Kidney epithelial cell (primary cell): ENCODE results near the gene KCNMA1. TPM values are rescaled to one million over a fixed set of nuclear protein-coding genes. Genes with fewer than 3 reads are reported as not detected.

ENCODE experiments used
- DNase-seq: peaks from one replicate; pipeline ENCODE4 v3.0.0-alpha.2; 2010; ENCODE audit warnings: low read depth
- H3K27me3 ChIP-seq: 2 replicates; pipeline ENCODE4 v1.6.0; 2011; ENCODE audit warnings: low read length; ENCODE audit not compliant: control insufficient read depth, insufficient read depth
- H3K36me3 ChIP-seq: 2 replicates; pipeline ENCODE4 v1.5.1; 2011; ENCODE audit warnings: low read length; ENCODE audit not compliant: control insufficient read depth, insufficient read depth
- H3K4me3 ChIP-seq: 2 replicates; pipeline ENCODE4 v1.5.1; 2011; ENCODE audit warnings: low read depth, mild to moderate bottlenecking, control low read depth, low read length
- CTCF ChIP-seq: IDR thresholded peaks from 2 replicates; pipeline ENCODE4 v1.5.1; 2011; ENCODE audit warnings: mild to moderate bottlenecking, moderate library complexity, low read length, control low read depth, inconsistent platforms; ENCODE audit not compliant: insufficient read depth, poor library complexity, severe bottlenecking
- total RNA-seq: library from RNA; depleted of rRNA; stranded (reverse); fragments of >200 nt; gene quantifications from 2 replicates; pipeline ENCODE4 v1.2.3, GENCODE V29; 2015

Gene KCNMA1
- total RNA-seq, 1 donor from 2014 or later, result 18.9 TPM

DNA sequence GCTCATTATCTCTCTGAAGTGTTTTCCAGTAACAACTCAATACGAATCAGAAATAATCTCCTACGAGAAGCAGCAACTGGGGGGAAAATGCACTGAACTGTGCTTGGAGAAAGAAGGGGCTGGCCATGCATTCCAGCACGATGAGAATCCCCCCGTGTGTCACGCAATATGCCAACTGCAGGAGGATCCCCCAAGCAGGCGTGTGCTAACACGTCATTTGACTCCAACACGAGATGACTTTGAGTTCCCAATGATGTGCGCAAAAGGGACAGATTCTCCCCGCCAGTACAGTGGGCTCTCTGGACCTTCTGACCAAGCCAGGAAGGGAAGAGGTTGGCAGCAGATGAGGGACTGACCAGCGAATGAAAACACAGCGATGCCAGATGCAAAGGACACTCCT lies 105.5 kb downstream of the KCNMA1 start:
- DNase-seq, result no peak
- TF ChIP-seq CTCF, result no peak
- H3K4me3 ChIP-seq, result no peak overlapping the region

GRCh38 chr10:77531441-77532001 lies 106.1 kb downstream of the KCNMA1 start:
- no peaks in the 10 kb centered on the region for H3K36me3 ChIP-seq
- DNase-seq, result peak; percentile 79
- no peak for TF ChIP-seq CTCF
- no peaks in the 10 kb centered on the region for H3K27me3 ChIP-seq
- H3K4me3 ChIP-seq, result no peak overlapping the region

More for the DNA sequence above, 105.5 kb downstream of the KCNMA1 start:
- no peaks in the 10 kb centered on the region for H3K36me3 ChIP-seq
- H3K27me3 ChIP-seq, result no peaks in the 10 kb centered on the region

- no peaks in the 10 kb centered on the region for H3K27me3 ChIP-seq
- H3K4me3 ChIP-seq, result no peak overlapping the region
- H3K36me3 ChIP-seq, result no peaks in the 10 kb centered on the region
- TF ChIP-seq CTCF, result no peak
- no peak for DNase-seq
Observed at GRCh38 chr10:77530011-77530410, 107.6 kb downstream of the KCNMA1 start.

DNA sequence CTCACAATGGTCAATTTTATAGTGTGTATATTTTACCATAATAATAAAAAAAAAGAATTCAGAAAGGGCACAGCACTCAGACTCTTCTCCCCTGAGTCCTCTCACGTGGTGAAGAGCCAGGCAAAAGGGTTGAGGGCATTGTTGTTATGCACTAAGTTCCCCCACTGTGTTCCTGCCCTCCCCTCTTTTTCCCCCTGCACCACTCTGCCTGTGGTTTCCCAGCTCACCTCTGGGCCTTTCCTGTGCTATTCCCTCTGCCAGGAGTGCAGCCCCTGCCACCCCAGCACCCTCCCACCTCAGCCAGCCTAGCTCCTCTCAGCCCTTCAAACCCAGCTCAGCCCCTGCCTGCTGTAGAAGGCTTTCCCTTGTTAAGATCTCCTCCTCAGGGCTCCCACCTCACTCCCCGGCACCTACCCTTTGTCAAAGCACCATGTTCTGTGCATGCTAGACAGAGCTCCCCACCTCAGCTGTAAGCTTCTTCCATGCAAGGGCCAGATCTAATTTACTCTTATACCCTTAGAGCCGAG lies 108.5 kb downstream of the KCNMA1 start:
- no peak for TF ChIP-seq CTCF
- Histone ChIP-seq H3K36me3 (no peaks in the 10 kb centered on the region), H3K4me3 (no peak overlapping the region), H3K27me3 (no peaks in the 10 kb centered on the region)
- DNase-seq, result no peak

GRCh38 chr10:77527839-77528238 lies 109.8 kb downstream of the KCNMA1 start:
- H3K27me3 ChIP-seq, result no peaks in the 10 kb centered on the region
- no peaks in the 10 kb centered on the region for H3K36me3 ChIP-seq
- DNase-seq, result no peak
- H3K4me3 ChIP-seq, result no peak overlapping the region
- no peak for TF ChIP-seq CTCF

DNA sequence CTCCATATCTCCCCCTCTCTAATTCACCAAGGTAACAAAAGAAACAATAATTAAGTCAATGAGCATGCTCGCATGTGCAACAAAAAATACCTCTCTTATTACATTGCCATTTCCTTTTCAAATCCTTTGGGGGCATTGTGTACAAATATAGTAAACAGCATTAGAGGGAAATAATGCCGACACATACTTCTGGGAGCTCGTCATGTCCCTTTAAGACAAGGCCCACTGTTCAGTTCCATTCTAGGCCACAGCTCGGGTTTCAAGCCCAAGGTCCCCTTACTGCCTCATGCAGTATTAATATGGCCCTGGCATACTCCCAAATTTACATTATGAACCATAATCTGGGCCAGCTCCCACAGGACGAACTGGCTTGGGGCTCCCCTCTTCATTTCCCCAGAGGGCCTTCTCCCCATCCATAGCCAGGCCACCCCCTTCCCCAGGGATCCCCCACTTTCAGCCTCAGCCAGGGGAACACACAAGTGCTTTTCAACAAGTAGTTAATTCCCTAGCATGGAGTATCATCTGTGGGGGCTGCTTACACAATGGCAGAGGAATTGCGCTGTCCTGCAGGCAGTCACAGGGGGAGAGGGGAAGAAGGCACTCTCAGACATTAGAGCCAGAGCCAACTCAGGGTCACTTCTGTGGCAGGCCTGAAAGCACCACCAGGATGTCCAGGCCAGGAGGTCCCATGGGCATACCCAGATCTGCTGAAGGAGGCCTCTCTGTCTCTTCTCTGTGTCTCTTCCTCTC lies 110.6 kb downstream of the KCNMA1 start:
- Histone ChIP-seq H3K4me3 (no peak overlapping the region), H3K27me3 (no peaks in the 10 kb centered on the region), H3K36me3 (no peaks in the 10 kb centered on the region)
- no peak for DNase-seq
- no peak for TF ChIP-seq CTCF
